H1 (cell line): ENCODE data around the gene LCT. TPM values are rescaled to one million over a fixed set of nuclear protein-coding genes. Genes with fewer than 3 reads are reported as not detected.
A peak's percentile ranks its signal among the peaks of the same experiment; 100 is the strongest.

ENCODE experiments used
- CTCF ChIA-PET: fragments of 300-600 bp; sonication (Branson Sonifier 250); formaldehyde crosslinking; loops from one replicate; lab custom pipeline; 2021; ENCODE audit not compliant: partially characterized antibody; lab: Charles Lee
- POLR2A ChIA-PET: fragments of 300-600 bp; sonication (Branson Sonifier 250); formaldehyde crosslinking; loops from one replicate; lab custom pipeline; 2021; ENCODE audit warnings: inconsistent platforms; ENCODE audit not compliant: partially characterized antibody; lab: Charles Lee
- DNase-seq, 2 experiments: peaks; one replicate each; pipeline versions ENCODE4 v3.0.0 to v3.0.0-alpha.2; 2010 to 2022; ENCODE audit warnings: low spot score in 2 of 2, low read depth in 1 of 2, mixed read lengths in 1 of 2
- FAIRE-seq: peaks from 2 replicates; lab custom pipeline; 2011; peaks lifted over from hg19 to GRCh38; lab: Jason Lieb, UNC
- H2AFZ ChIP-seq: 2 replicates; pipeline ENCODE4 v1.8.1; 2012; ENCODE audit warnings: low read length, inconsistent platforms
- H2AK5ac ChIP-seq: 2 replicates; pipeline ENCODE4 v1.6.1; 2013; ENCODE audit warnings: low read depth, low read length
- H2BK120ac ChIP-seq: replicated peaks from 2 replicates; pipeline ENCODE3; 2013; ENCODE audit warnings: low read depth, low read length, inconsistent platforms
- H2BK12ac ChIP-seq: 2 replicates; pipeline ENCODE4 v1.6.1; 2013; ENCODE audit warnings: low read depth, low read length
- H2BK15ac ChIP-seq: 2 replicates; pipeline ENCODE4 v1.6.1; 2013; ENCODE audit warnings: low read length
- H2BK20ac ChIP-seq: 2 replicates; pipeline ENCODE4 v1.6.1; 2013; ENCODE audit warnings: low read length
- H2BK5ac ChIP-seq: 2 replicates; pipeline ENCODE4 v1.6.1; 2013; ENCODE audit warnings: low read depth, low read length
- H3K14ac ChIP-seq: 2 replicates; pipeline ENCODE4 v1.6.1; 2013; ENCODE audit warnings: inconsistent platforms; ENCODE audit not compliant: insufficient read length
- H3K18ac ChIP-seq: 2 replicates; pipeline ENCODE4 v1.6.1; 2013; ENCODE audit warnings: low read length; ENCODE audit errors: extremely low read depth
- H3K23ac ChIP-seq: 2 replicates; pipeline ENCODE4 v1.6.1; 2013; ENCODE audit warnings: inconsistent platforms; ENCODE audit not compliant: insufficient read length
- H3K23me2 ChIP-seq: 2 replicates; pipeline ENCODE4 v1.6.1; 2013; ENCODE audit warnings: low read depth, low read length
- H3K27ac ChIP-seq: 2 replicates; pipeline ENCODE4 v1.6.1; 2011; ENCODE audit warnings: low read depth, low read length, inconsistent platforms
- H3K27me3 ChIP-seq, 4 experiments: replicated peaks in 1 of 4; 1 replicate in 1 of 4; 2 replicates in 3 of 4; pipeline versions ENCODE4 v1.6.1 to v1.8.1; 2011 to 2013; ENCODE audit warnings: low read length in 3 of 4, mild to moderate bottlenecking in 3 of 4, inconsistent platforms in 2 of 4, mixed read lengths in 2 of 4, moderate library complexity in 1 of 4; ENCODE audit not compliant: control insufficient read depth in 3 of 4, insufficient read depth in 3 of 4; ENCODE audit errors: extremely low read depth in 1 of 4
- H3K36me3 ChIP-seq, 4 experiments: 2 replicates each; pipeline versions ENCODE4 v1.6.1 to v1.8.1; 2011 to 2013; ENCODE audit warnings: mild to moderate bottlenecking in 4 of 4, low read length in 3 of 4, moderate library complexity in 2 of 4, control low read depth in 1 of 4, inconsistent platforms in 1 of 4; ENCODE audit not compliant: insufficient read depth in 4 of 4, control insufficient read depth in 2 of 4
- H3K4ac ChIP-seq: replicated peaks from 2 replicates; pipeline ENCODE3; 2013; ENCODE audit warnings: low read length, low read depth, mixed read lengths, inconsistent platforms; ENCODE audit not compliant: insufficient read length
- H3K4me1 ChIP-seq, 4 experiments: replicated peaks in 1 of 4; 1 replicate in 1 of 4; 2 replicates in 3 of 4; pipeline versions ENCODE4 v1.6.1 to v1.8.1; 2011 to 2013; ENCODE audit warnings: low read length in 3 of 4, inconsistent platforms in 2 of 4, mixed read lengths in 1 of 4; ENCODE audit not compliant: insufficient read depth in 4 of 4, control insufficient read depth in 3 of 4
- H3K4me2 ChIP-seq, 2 experiments: 2 replicates each; pipeline versions ENCODE4 v1.6.1 to v1.8.1; 2011 to 2013; ENCODE audit warnings: low read depth in 2 of 2, low read length in 2 of 2, control low read depth in 1 of 2, inconsistent platforms in 1 of 2, mild to moderate bottlenecking in 1 of 2; ENCODE audit not compliant: insufficient read depth in 1 of 2
- H3K4me3 ChIP-seq, 4 experiments: fragments of 200-600, 300-600 bp in 1 of 4; sonication (generic), shearing (Covaris generic), sonication (Bioruptor Twin) in 1 of 4; 2 replicates each; pipeline versions ENCODE4 v1.5.1 to v1.8.1; 2011 to 2016; ENCODE audit warnings: low read length in 4 of 4, low read depth in 3 of 4, control low read depth in 2 of 4, inconsistent platforms in 2 of 4, mild to moderate bottlenecking in 2 of 4, mixed read lengths in 1 of 4, moderate library complexity in 1 of 4; ENCODE audit not compliant: insufficient read depth in 2 of 4; ENCODE audit errors: extremely low read depth in 1 of 4
- H3K56ac ChIP-seq: replicated peaks from 2 replicates; pipeline ENCODE3; 2013; ENCODE audit warnings: low read depth, mild to moderate bottlenecking, mixed read lengths, low read length, inconsistent platforms; ENCODE audit not compliant: insufficient read length
- H3K79me1 ChIP-seq: 2 replicates; pipeline ENCODE4 v1.6.1; 2013; ENCODE audit warnings: low read depth, low read length, control low read depth
- H3K79me2 ChIP-seq, 2 experiments: 2 replicates each; pipeline versions ENCODE4 v1.6.1 to v1.8.1; 2012 to 2013; ENCODE audit warnings: low read length in 2 of 2, mild to moderate bottlenecking in 2 of 2, inconsistent platforms in 1 of 2; ENCODE audit not compliant: insufficient read depth in 2 of 2, control insufficient read depth in 1 of 2
- H3K9ac ChIP-seq, 4 experiments: replicated peaks in 1 of 4; 1 replicate in 1 of 4; 2 replicates in 3 of 4; pipeline versions ENCODE4 v1.6.1 to v1.8.1; 2011 to 2013; ENCODE audit warnings: low read depth in 3 of 4, low read length in 3 of 4, control low read depth in 2 of 4, mild to moderate bottlenecking in 2 of 4, moderate library complexity in 2 of 4, inconsistent platforms in 1 of 4; ENCODE audit errors: extremely low read depth in 1 of 4
- H3K9me3 ChIP-seq, 2 experiments: 2 replicates each; pipeline versions ENCODE4 v1.6.1 to v1.8.1; 2012 to 2013; ENCODE audit warnings: mild to moderate bottlenecking in 2 of 2, moderate library complexity in 2 of 2, control low read depth in 1 of 2, inconsistent platforms in 1 of 2, low read depth in 1 of 2, low read length in 1 of 2, mixed read lengths in 1 of 2; ENCODE audit not compliant: insufficient read depth in 2 of 2
- H4K20me1 ChIP-seq, 2 experiments: replicated peaks in 1 of 2; 2 replicates each; pipeline versions ENCODE3 to v1.8.1; 2011 to 2013; ENCODE audit warnings: inconsistent platforms in 2 of 2, low read length in 2 of 2, mild to moderate bottlenecking in 1 of 2; ENCODE audit not compliant: insufficient read depth in 2 of 2, control insufficient read depth in 1 of 2
- H4K5ac ChIP-seq: 2 replicates; pipeline ENCODE4 v1.6.1; 2013; ENCODE audit warnings: low read length, low read depth, mixed read lengths, inconsistent platforms; ENCODE audit not compliant: insufficient read length
- H4K8ac ChIP-seq: 2 replicates; pipeline ENCODE4 v1.8.0; 2013; ENCODE audit warnings: mild to moderate bottlenecking, moderate library complexity, low read length, inconsistent platforms; ENCODE audit not compliant: insufficient read depth; ENCODE audit errors: extremely low read depth
- H4K91ac ChIP-seq: replicated peaks from 2 replicates; pipeline ENCODE3; 2013; ENCODE audit warnings: low read length, mixed read lengths, inconsistent platforms; ENCODE audit not compliant: insufficient read length
- BCL11A ChIP-seq, 2 experiments: IDR thresholded peaks; one replicate each; pipeline ENCODE4 v1.6.1; 2011; ENCODE audit warnings: low read depth in 2 of 2, low read length in 2 of 2, mild to moderate bottlenecking in 2 of 2
- BRCA1 ChIP-seq: IDR thresholded peaks from 2 replicates; pipeline ENCODE4 v1.6.1; 2012; ENCODE audit warnings: low read depth, low read length, improper control_type of control experiment
- CBX5 ChIP-seq: fragments of 300-800, 300-1000 bp; sonication (generic); IDR thresholded peaks from 2 replicates; pipeline ENCODE4 v1.7.1; 2016; ENCODE audit warnings: antibody characterized with exemption, low read length, low read depth
- CBX8 ChIP-seq: fragments of 300-800, 300-1000 bp; sonication (generic); IDR thresholded peaks from 2 replicates; pipeline ENCODE4 v1.7.1; 2016; ENCODE audit warnings: low read depth, low read length, borderline replicate concordance
- HDAC6 ChIP-seq: IDR thresholded peaks from one replicate; pipeline ENCODE4 v1.7.1; 2012; ENCODE audit warnings: low read depth, mild to moderate bottlenecking, inconsistent platforms, low read length, moderate library complexity
- NRF1 ChIP-seq: IDR thresholded peaks from 2 replicates; pipeline ENCODE4 v1.6.1; 2011; ENCODE audit warnings: mild to moderate bottlenecking, low read depth, low read length, improper control_type of control experiment
- POLR2A ChIP-seq, 2 experiments: IDR thresholded peaks; 1 replicate in 1 of 2; 2 replicates in 1 of 2; pipeline ENCODE4 v1.6.1; 2011; ENCODE audit warnings: low read depth in 2 of 2, low read length in 2 of 2, mild to moderate bottlenecking in 2 of 2; ENCODE audit errors: control extremely low read depth in 1 of 2
- SIN3A ChIP-seq, 2 experiments: IDR thresholded peaks in 1 of 2; conservative IDR thresholded peaks in 1 of 2; 2 replicates each; pipeline ENCODE4 v1.6.1; 2011 to 2012; ENCODE audit warnings: low read length in 2 of 2, improper control_type of control experiment in 1 of 2, low read depth in 1 of 2, mild to moderate bottlenecking in 1 of 2
- SIX5 ChIP-seq: IDR thresholded peaks from 2 replicates; pipeline ENCODE4 v1.6.1; 2011; ENCODE audit warnings: mild to moderate bottlenecking, low read depth, low read length
- SP1 ChIP-seq: IDR thresholded peaks from 2 replicates; pipeline ENCODE4 v1.6.1; 2011; ENCODE audit warnings: low read depth, low read length
- TAF1 ChIP-seq: IDR thresholded peaks from 2 replicates; pipeline ENCODE4 v1.6.1; 2011; ENCODE audit warnings: mild to moderate bottlenecking, low read depth, low read length
- TAF7 ChIP-seq: optimal IDR thresholded peaks from 2 replicates; pipeline ENCODE3; 2011; ENCODE audit warnings: low read depth, mild to moderate bottlenecking, inconsistent platforms, low read length, moderate library complexity, borderline replicate concordance
- TBP ChIP-seq: IDR thresholded peaks from 2 replicates; pipeline ENCODE4 v1.6.1; 2011; ENCODE audit warnings: low read depth, low read length, improper control_type of control experiment
- WGBS, 2 experiments: shearing (Covaris generic) in 1 of 2; methylation state at CpG; one replicate each; pipeline versions ENCODE4 v1.1.6 to v1.1.7; 2013 to 2015; ENCODE audit warnings: low lambda C conversion rate in 2 of 2, mixed read lengths in 2 of 2, inconsistent platforms in 1 of 2, low coverage in 1 of 2, missing lambda C conversion rate in 1 of 2; ENCODE audit not compliant: insufficient replicate concordance in 2 of 2, insufficient coverage in 1 of 2, insufficient read length in 1 of 2; ENCODE audit errors: extremely low coverage in 1 of 2, missing lambda C conversion rate in 1 of 2; 5-methylcytosine and 5-hydroxymethylcytosine counted together
- polyA plus RNA-seq, 7 experiments: library from polyadenylated mRNA; depleted of rRNA in 3 of 7; stranded (reverse) in 5 of 7; unstranded in 2 of 7; fragments of >200 nt in 5 of 7; fragments of 200-250 nt in 2 of 7; gene quantifications; 1 replicate in 5 of 7; 2 replicates in 1 of 7; 4 replicates in 1 of 7; pipeline versions ENCODE4 v1.2.1 to v1.2.3, GENCODE V29; 2011 to 2013; ENCODE audit warnings: missing spikeins in 2 of 7, mixed read lengths in 2 of 7
- total RNA-seq: library from RNA; stranded (reverse); fragmentation: NEBNext Ultra II Directional; extraction: Animal tissue kit (Norgen Biotek cat#: 25700); gene quantifications from 2 replicates; pipeline ENCODE4 v1.2.1, GENCODE V29; 2021

The LCT gene
- total and polyA plus RNA-seq, 2 of the 8 experiments (the other 6 are each of a cell fraction or from before 2014, with no cell fraction given): 0.06 TPM; not detected in 1

DNA sequence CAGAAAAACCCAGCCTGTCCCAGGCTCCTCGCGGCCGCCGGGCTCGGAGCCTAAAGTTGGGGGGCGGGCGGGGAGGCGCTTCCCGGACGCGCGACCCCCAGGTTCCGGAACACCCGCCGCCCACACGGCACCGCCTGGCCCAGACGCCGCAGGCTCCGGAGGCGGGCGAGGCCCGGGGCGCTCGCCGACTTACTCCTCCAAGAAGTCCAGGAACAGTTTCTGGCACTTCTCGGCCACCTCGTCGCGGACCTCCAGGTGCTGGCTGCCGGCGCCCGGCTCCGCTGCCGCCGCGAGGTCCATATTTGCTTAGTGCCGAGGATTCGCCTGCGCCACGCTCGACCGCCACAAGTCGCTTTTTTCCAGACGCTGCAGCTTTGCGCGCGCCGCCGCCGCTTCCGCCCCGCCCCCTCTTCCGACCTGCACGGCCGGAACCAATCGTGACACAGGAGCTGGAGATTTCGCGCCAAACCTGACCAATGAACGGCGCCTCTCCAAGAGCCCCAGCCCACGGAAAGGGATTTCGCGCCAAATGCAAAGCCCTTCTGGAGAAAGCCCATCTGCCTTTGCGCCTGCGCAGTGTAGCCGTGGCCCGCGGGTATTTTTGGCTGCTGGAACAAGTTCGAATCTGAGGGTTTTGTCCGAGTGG, 39.2 kb upstream of the LCT start, which contains the start of gene MCM6:
MCM6 (minus strand) TSS at position 378 of the 646 bp plus-strand sequence; CDS start at position 300, 78 bp downstream.
- H4K91ac ChIP-seq: peak within 1 kb of the TSS; percentile 49
- peak within 1 kb of the TSS; percentile 60 for H3K56ac ChIP-seq
- no peak within 1 kb of the TSS for H2BK15ac ChIP-seq
- no peak within 1 kb of the TSS for H3K14ac ChIP-seq
- POLR2A ChIA-PET: interaction anchor here (0.7 to 2.2 kb wide), 14 partner anchors 8 to 110 kb away, joined by 3 to 24 read pairs (median 4); partner anchors contain the start of gene DARS1
- peak within 1 kb of the TSS; percentile 34 for H4K5ac ChIP-seq
- H2BK12ac ChIP-seq: no peak within 1 kb of the TSS; the same call in 1 of the 2 replicates
- H2BK5ac ChIP-seq: peak within 1 kb of the TSS; percentile 54; the same call in 1 of the 2 replicates
- peak within 1 kb of the TSS; percentile 55 for H2AFZ ChIP-seq
- H3K23ac ChIP-seq: no peak within 1 kb of the TSS
- H3K23me2 ChIP-seq: peaks cover 9% of the 10 kb centered on the region; the same call in 1 of the 2 replicates
- peaks cover 6 to 15% of the 10 kb centered on the region in 2 experiments for H4K20me1 ChIP-seq
- H3K4me2 ChIP-seq: peak within 1 kb of the TSS; percentile 86 to 93
- H3K9ac ChIP-seq: peak within 1 kb of the TSS; percentile 87 to 98 (median 96)
- H3K27me3 ChIP-seq: no peaks in the 10 kb centered on the region
- DNase-seq (peak; percentile 97 to 98), FAIRE-seq (peak; percentile 70)
- H3K18ac ChIP-seq: peak within 1 kb of the TSS; percentile 63
- H2BK20ac ChIP-seq: no peak within 1 kb of the TSS
- WGBS, 2 experiments: 2% methylated on average over 59 of the region's 71 CpGs; no CpG with 5 or more reads in 1 of the 2 experiments
- peaks cover 0 to 44% of the 10 kb centered on the region in 2 experiments for H3K79me2 ChIP-seq
- H3K4me1 ChIP-seq: peaks cover 2 to 12% (median 5%) of the 10 kb centered on the region in 4 experiments; a peak in 6 of 7 replicates
- H3K4me3 ChIP-seq: peak within 1 kb of the TSS; percentile 83 to 97 (median 88)
- CTCF ChIA-PET: interaction anchor here (1.1 to 1.3 kb wide), 3 partner anchors 10 to 78 kb away, joined by 3 to 4 read pairs (median 3); no protein-coding TSS in a partner anchor
- H2BK120ac ChIP-seq: no peak within 1 kb of the TSS
- H2AK5ac ChIP-seq: no peak within 1 kb of the TSS
- peaks cover 6% of the 10 kb centered on the region for H3K79me1 ChIP-seq
- H3K9me3 ChIP-seq: no peaks in the 10 kb centered on the region
- peaks cover 5 to 20% (median 12%) of the 10 kb centered on the region in 4 experiments for H3K36me3 ChIP-seq
- peak within 1 kb of the TSS; percentile 73; the same call in 1 of the 2 replicates for H3K27ac ChIP-seq
- H4K8ac ChIP-seq: peak within 1 kb of the TSS; percentile 99
- no peak within 1 kb of the TSS for H3K4ac ChIP-seq
- TF ChIP-seq BCL11A (IDR thresholded peaks at IDR 0.05; ENCODE audit: low read depth in 2 of 2, low read length in 2 of 2): no peak
- TF ChIP-seq SP1: peak; percentile 57; the same call in 1 of the 2 replicates
- peak; percentile 33 for TF ChIP-seq TAF7
- TF ChIP-seq CBX8: no peak
- TF ChIP-seq SIN3A (conservative IDR thresholded peaks at IDR 0.05 in 1 of 2, IDR thresholded peaks at IDR 0.05 in 1 of 2; ENCODE audit: low read depth in 1 of 2, low read length in 2 of 2): no peak
- peak in 1 of 2 experiments; percentile 82; a peak in 2 of 3 replicates for TF ChIP-seq POLR2A (IDR thresholded peaks at IDR 0.05; ENCODE audit: control extremely low read depth in 1 of 2, low read depth in 2 of 2, low read length in 2 of 2)
- TF ChIP-seq HDAC6: no peak
- peak; percentile 83; the same call in 1 of the 2 replicates for TF ChIP-seq TBP
- peak; percentile 85 for TF ChIP-seq NRF1
- no peak for TF ChIP-seq SIX5
- no peak for TF ChIP-seq BRCA1
- no peak for TF ChIP-seq CBX5
- peak; percentile 88 for TF ChIP-seq TAF1
